Renal cortex interstitium (tissue), 11 donors: ENCODE results near the gene ASB6. TPM values are rescaled to one million over a fixed set of nuclear protein-coding genes. Genes with fewer than 3 reads are reported as not detected.
"Not testable (repeated sequence)": the region's sequence is repeated elsewhere in the genome, so short reads cannot be mapped to it uniquely, and the experiment has no call there.

ENCODE experiments used
- DNase-seq, 11 donors: peaks; one replicate each; pipeline ENCODE4 v3.0.0-alpha.2; 2013; ENCODE audit warnings: low read depth in 9 of 11, low spot score in 4 of 11; ENCODE audit errors: extremely low read depth in 1 of 11
- polyA plus RNA-seq, 3 donors: library from polyadenylated mRNA; unstranded; fragments of 120-200 nt; gene quantifications; one replicate each; pipeline ENCODE4 v1.2.1, GENCODE V29; 2013; ENCODE audit not compliant: insufficient read length in 3 of 3

The ASB6 gene
- polyA plus RNA-seq, 3 donors = 15.4 to 21.3 (median 19.4) TPM

GRCh38 chr9:129649726-129650679, 8.1 kb upstream of the ASB6 start:
- no peak for DNase-seq

- DNase-seq = no peak
Observed at GRCh38 chr9:129648764-129649115, 6.8 kb upstream of the ASB6 start.

GRCh38 chr9:129648092-129648763, 6.3 kb upstream of the ASB6 start:
- no peak for DNase-seq

GRCh38 chr9:129647635-129648034, 5.7 kb upstream of the ASB6 start:
- no peak for DNase-seq

- DNase-seq = no peak
Observed at GRCh38 chr9:129646654-129647053, 4.7 kb upstream of the ASB6 start.

GRCh38 chr9:129646252-129646651, 4.3 kb upstream of the ASB6 start:
- no peak for DNase-seq

GRCh38 chr9:129644902-129645301, 3.0 kb upstream of the ASB6 start:
- no peak for DNase-seq

- no peak for DNase-seq
Observed at GRCh38 chr9:129644365-129644764, 2.4 kb upstream of the ASB6 start.

- DNase-seq = no peak
Observed at GRCh38 chr9:129643706-129644105, 1.8 kb upstream of the ASB6 start.

- no peak for DNase-seq
Observed at GRCh38 chr9:129640871-129641749, 841 bp downstream of the ASB6 start.

- peak in 2 of 11 donors; percentile 31 to 42 for DNase-seq
Observed at GRCh38 chr9:129640086-129640870, 1.7 kb downstream of the ASB6 start.

- no peak for DNase-seq
Observed at GRCh38 chr9:129639756-129640085, 2.2 kb downstream of the ASB6 start.

GRCh38 chr9:129639034-129639630, 2.8 kb downstream of the ASB6 start:
- DNase-seq = no peak

GRCh38 chr9:129637673-129638439, 4.1 kb downstream of the ASB6 start:
- DNase-seq = no peak

- DNase-seq = no peak
Observed at GRCh38 chr9:129637102-129637501, 4.8 kb downstream of the ASB6 start.

- not testable (repeated sequence) for DNase-seq
Observed at GRCh38 chr9:129636343-129636742, 5.6 kb downstream of the ASB6 start.

GRCh38 chr9:129635099-129636065, 6.6 kb downstream of the ASB6 start:
- no peak for DNase-seq
